Immature natural killer cell (primary cell): ENCODE results near the gene MECR. TPM values are rescaled to one million over a fixed set of nuclear protein-coding genes. Genes with fewer than 3 reads are reported as not detected.
A peak's percentile ranks its signal among the peaks of the same experiment; 100 is the strongest.
"Not testable (repeated sequence)": the region's sequence is repeated elsewhere in the genome, so short reads cannot be mapped to it uniquely, and the experiment has no call there.

Experiments
- DNase-seq, 3 donors: peaks; one replicate each; pipeline ENCODE4 v3.0.0; 2022; ENCODE audit warnings: mixed read lengths in 1 of 3
- H3K27ac Mint-ChIP-seq, 6 donors: one replicate each; pipeline ENCODE4 v1.8.0; 2020; ENCODE audit warnings: mixed read lengths in 6 of 6, mild to moderate bottlenecking in 5 of 6, inconsistent platforms in 4 of 6, moderate library complexity in 3 of 6
- H3K27me3 Mint-ChIP-seq, 3 donors: one replicate each; pipeline ENCODE4 v1.8.0; 2020 to 2021; ENCODE audit warnings: low read depth in 3 of 3, mild to moderate bottlenecking in 3 of 3, mixed read lengths in 3 of 3, moderate library complexity in 3 of 3, inconsistent platforms in 1 of 3
- H3K36me3 Mint-ChIP-seq, 3 donors: one replicate each; pipeline ENCODE4 v1.8.0; 2020; ENCODE audit warnings: mixed read lengths in 3 of 3, inconsistent platforms in 2 of 3, mild to moderate bottlenecking in 2 of 3
- H3K4me1 Mint-ChIP-seq, 2 donors: one replicate each; pipeline ENCODE4 v1.8.0; 2020; ENCODE audit warnings: inconsistent platforms in 2 of 2, mild to moderate bottlenecking in 2 of 2, mixed read lengths in 2 of 2, moderate library complexity in 1 of 2
- H3K4me3 Mint-ChIP-seq, 5 donors: one replicate each; pipeline ENCODE4 v1.8.0; 2020; ENCODE audit warnings: mild to moderate bottlenecking in 5 of 5, mixed read lengths in 5 of 5, inconsistent platforms in 3 of 5, moderate library complexity in 3 of 5
- H3K9me3 Mint-ChIP-seq, 6 donors: one replicate each; pipeline ENCODE4 v1.8.0; 2020; ENCODE audit warnings: mild to moderate bottlenecking in 6 of 6, mixed read lengths in 6 of 6, inconsistent platforms in 4 of 6, moderate library complexity in 3 of 6
- polyA plus RNA-seq, 3 donors: library from polyadenylated mRNA; unstranded; fragments of 300-500 nt; fragmentation: Illumina TruSeq; gene quantifications; one replicate each; pipeline ENCODE4 v1.2.3, GENCODE V29; 2021

The MECR gene
- polyA plus RNA-seq, 3 donors from 2014 or later, result 6.5 to 14.0 (median 11.3) TPM

DNA sequence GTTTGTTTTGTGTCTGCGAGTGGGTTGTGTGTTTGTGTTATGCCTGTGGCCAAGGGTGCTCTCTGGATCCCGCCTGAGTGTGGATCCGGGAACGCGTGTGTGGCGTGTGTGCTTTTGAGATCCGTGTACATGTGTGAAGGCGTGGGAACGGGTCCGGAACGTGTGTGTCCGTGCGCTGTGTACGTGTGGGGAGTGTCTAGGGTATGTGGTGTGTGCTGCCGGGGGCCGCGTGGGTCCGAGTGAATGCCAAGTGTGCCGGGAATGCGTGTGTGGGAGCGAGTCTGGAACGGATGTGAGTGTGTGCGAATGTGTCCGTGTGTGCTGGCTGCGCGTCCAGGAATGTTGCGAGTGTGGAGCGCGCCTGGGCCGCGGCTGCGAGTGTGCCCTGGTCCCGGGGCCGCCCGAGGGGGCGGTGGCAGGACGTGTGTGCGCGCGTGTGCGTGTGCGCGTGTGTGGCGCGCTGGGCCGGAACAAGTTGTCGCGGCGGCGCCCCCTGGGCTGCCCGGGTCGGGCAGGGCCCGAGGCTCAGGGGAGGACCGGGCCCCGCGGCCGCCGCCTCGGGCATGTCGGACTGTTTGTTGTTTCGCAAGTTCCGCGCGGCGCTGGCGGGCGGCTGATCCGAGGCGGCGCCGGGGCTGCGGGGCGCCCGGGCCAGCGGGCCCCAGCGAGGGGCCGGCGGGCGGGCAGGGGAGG lies 6.5 kb upstream of the MECR start:
- Mint-ChIP-seq H3K36me3 (peaks cover 0 to 6% (median 3%) of the 10 kb centered on the region in 3 donors), H3K4me1 (peaks cover 17 to 27% of the 10 kb centered on the region in 2 donors), H3K27me3 (peaks cover 13 to 33% (median 32%) of the 10 kb centered on the region in 3 donors), H3K9me3 (peaks cover 0 to 6% (median 0%) of the 10 kb centered on the region in 6 donors), H3K27ac (peak overlapping the region in 2 of 6 donors; percentile 29 to 74), H3K4me3 (peak overlapping the region; percentile 81 to 97 (median 84))
- no peak for DNase-seq

DNA sequence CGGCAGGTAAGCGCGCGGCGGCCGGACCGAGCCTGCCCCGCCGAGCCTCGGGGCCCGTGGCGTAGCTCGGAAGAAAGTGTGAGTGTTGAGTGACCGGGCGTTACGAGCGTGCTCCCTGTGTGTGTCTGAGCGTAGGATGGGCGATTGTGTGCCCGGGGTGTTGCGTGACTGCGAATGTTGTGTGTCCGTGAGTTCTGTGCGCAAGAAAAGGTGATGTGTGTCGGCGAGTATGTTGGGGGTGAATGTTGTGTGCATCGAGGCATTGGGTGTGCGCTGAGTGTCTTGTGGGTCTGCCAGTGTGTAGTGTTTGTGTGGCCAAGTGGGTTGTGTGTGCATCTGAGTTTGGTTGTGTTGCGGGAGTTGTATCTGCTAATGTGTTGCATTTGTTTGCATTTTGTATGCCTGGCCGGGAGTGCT lies 6.0 kb upstream of the MECR start:
- Mint-ChIP-seq H3K4me3 (peak overlapping the region; percentile 81 to 97 (median 84)), H3K27me3 (peaks cover 13 to 33% (median 30%) of the 10 kb centered on the region in 3 donors), H3K27ac (peak overlapping the region in 5 of 6 donors; percentile 1 to 74 (median 29)), H3K4me1 (peaks cover 17 to 28% of the 10 kb centered on the region in 2 donors), H3K36me3 (peaks cover 0 to 6% (median 3%) of the 10 kb centered on the region in 3 donors), H3K9me3 (peaks cover 0 to 6% (median 0%) of the 10 kb centered on the region in 6 donors)
- DNase-seq, result no peak

DNA sequence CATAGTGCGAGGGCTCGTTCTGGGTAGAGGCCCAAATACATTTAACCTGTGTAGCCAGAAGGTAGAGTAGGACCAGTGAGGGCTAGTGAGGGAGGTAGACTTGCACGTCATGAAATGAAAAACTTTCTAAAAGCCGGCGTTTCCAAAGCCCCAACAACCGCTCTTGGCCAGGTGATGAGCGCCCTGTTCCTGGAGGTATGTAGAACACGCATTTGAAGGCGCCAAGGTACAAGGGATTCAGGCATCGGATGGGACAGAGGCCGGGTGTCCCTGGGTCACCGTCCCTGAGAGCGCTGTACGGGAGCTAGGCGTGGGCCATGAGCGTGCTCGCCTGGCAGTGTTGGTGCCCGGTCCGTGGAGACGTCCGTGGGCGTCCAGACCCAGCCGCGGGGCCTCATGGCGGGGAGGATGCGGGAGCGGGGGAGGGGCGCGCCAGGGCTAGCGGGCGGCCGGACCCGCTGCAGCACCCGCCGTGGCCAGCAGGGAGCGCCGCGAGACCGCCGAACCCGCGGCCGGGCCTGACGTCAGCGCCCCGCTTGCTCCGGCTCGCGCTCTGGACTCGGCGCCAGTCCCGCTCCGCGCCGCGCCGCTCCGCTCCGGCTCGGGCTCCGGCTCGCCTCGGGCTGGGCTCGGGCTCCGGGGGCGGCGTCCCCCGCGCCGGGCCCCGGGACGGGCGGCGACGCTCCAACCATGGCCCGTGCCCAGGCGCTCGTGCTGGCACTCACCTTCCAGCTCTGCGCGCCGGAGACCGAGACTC lies 5.4 kb upstream of the MECR start, which contains the start of gene PTPRU:
Gene PTPRU (plus strand): TSS at position 568 of the 757 bp plus-strand sequence. CDS start 123 bp downstream, at position 691.
- peak; percentile 78 to 79 (median 78) for DNase-seq
- Mint-ChIP-seq H3K36me3 (peaks cover 0 to 6% (median 3%) of the 10 kb centered on the region in 3 donors), H3K9me3 (peaks cover 0 to 6% (median 0%) of the 10 kb centered on the region in 6 donors), H3K4me3 (peak within 1 kb of the TSS; percentile 81 to 97 (median 84)), H3K27me3 (peaks cover 13 to 31% (median 30%) of the 10 kb centered on the region in 3 donors), H3K4me1 (peaks cover 21 to 34% of the 10 kb centered on the region in 2 donors), H3K27ac (peak within 1 kb of the TSS in 5 of 6 donors; percentile 1 to 77 (median 38))

DNA sequence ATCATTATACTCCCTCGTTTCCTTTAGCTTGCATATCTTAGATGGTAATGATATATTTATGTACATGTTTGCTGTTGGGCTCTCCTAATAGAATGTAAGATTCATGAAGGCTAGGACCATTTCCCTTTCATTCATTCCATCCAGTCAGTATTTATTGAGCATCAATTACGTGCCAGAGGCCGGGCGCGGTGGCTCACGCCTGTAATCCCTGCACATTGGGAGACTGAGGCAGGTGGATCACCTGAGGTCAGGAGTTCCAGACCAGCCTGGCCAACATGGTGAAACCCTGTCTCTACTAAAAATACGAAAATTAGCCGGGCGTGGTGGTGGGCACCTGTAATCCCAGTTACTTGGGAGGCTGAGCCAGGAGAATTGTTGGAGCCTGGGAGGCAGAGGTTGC lies 4.1 kb upstream of the MECR start:
- H3K36me3 Mint-ChIP-seq, result not testable (repeated sequence)
- Mint-ChIP-seq H3K27me3 (peaks cover 16 to 36% (median 35%) of the 10 kb centered on the region in 3 donors), H3K27ac (peak overlapping the region in 1 of 6 donors; percentile 33)

DNA sequence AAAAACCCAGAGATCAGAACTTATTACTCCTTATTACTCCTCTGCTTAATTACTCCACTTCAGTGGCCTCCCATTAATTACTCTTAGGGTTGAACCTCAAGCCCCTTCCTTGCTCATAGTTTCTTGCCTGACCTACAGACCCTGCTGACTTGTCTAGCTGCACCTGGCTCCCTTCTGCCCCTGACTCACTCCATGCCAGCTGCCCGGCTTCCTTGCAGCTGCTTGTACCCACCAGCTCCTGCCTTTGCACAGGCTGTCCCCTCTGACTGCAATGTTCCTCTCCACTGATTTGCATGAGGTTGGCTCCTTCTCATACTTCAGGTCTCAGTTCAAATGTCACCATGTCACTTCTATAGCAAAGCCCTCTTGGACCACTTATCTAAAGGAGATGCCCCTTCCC lies 3.7 kb upstream of the MECR start:
- H3K27ac Mint-ChIP-seq, result peak overlapping the region in 1 of 6 donors; percentile 33
- peaks cover 37 to 51% of the 10 kb centered on the region in 2 donors for H3K4me1 Mint-ChIP-seq
- no peak for DNase-seq
- peaks cover 16 to 33% (median 33%) of the 10 kb centered on the region in 3 donors for H3K27me3 Mint-ChIP-seq
- H3K9me3 Mint-ChIP-seq, result peaks cover 0 to 6% (median 0%) of the 10 kb centered on the region in 6 donors
- no peak overlapping the region for H3K4me3 Mint-ChIP-seq
- peaks cover 0 to 6% (median 3%) of the 10 kb centered on the region in 3 donors for H3K36me3 Mint-ChIP-seq

More for the DNA sequence above, 4.1 kb upstream of the MECR start:
- not testable (repeated sequence) for H3K9me3 Mint-ChIP-seq, DNase-seq
- H3K4me1 Mint-ChIP-seq, result peaks cover 33 to 46% of the 10 kb centered on the region in 2 donors
- H3K4me3 Mint-ChIP-seq, result peak overlapping the region in 1 of 5 donors; percentile 46

DNA sequence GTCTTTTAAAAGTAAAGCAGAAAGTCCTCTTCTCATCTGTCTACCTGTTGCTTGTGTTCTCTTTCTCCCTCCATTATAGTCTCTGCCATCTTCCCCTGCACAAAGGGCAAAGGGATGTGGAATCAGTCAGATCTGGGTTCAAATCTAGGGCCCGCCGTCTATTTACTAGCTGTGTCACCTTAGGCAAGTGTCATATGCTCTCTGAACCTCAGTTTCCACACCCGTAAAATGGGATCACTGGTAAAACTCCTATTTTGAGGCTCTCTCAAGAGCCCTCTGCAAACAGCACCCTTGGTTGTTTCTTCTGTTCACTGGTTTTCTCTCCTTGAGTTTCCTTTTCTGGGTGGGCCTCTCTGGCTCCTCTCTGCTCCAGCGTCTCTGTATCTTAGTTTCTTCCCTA lies 3.0 kb upstream of the MECR start:
- Mint-ChIP-seq H3K4me1 (peaks cover 36 to 47% of the 10 kb centered on the region in 2 donors), H3K36me3 (peaks cover 0 to 6% (median 3%) of the 10 kb centered on the region in 3 donors), H3K9me3 (peaks cover 0 to 6% (median 0%) of the 10 kb centered on the region in 6 donors), H3K27me3 (peaks cover 15 to 27% (median 26%) of the 10 kb centered on the region in 3 donors), H3K27ac (no peak overlapping the region), H3K4me3 (no peak overlapping the region)
- no peak for DNase-seq

DNA sequence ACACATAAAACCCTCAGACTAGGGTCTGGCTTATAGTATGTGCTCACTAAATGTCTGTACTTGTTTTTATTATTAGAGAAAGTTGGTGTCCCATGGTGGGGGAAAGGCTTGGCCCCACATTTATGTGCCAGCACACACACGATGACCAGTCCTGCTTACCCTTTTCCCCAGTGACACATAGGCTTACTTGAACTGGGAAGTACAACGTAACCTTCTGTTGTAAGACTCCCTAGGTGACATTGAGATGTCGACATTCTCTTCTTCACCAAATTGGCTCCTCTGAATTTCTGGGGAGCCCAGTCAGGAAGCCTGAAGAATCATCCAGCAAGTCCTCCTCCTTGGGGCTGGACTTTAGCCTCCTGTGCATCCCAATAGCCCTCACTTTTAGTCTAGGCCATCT lies 1.7 kb upstream of the MECR start:
- H3K4me1 Mint-ChIP-seq, result peaks cover 32 to 39% of the 10 kb centered on the region in 2 donors
- peaks cover 13 to 24% (median 21%) of the 10 kb centered on the region in 3 donors for H3K27me3 Mint-ChIP-seq
- peaks cover 0 to 6% (median 0%) of the 10 kb centered on the region in 6 donors for H3K9me3 Mint-ChIP-seq
- peak overlapping the region in 1 of 6 donors; percentile 52 for H3K27ac Mint-ChIP-seq
- DNase-seq, result no peak
- peaks cover 0 to 6% (median 3%) of the 10 kb centered on the region in 3 donors for H3K36me3 Mint-ChIP-seq
- no peak overlapping the region for H3K4me3 Mint-ChIP-seq

DNA sequence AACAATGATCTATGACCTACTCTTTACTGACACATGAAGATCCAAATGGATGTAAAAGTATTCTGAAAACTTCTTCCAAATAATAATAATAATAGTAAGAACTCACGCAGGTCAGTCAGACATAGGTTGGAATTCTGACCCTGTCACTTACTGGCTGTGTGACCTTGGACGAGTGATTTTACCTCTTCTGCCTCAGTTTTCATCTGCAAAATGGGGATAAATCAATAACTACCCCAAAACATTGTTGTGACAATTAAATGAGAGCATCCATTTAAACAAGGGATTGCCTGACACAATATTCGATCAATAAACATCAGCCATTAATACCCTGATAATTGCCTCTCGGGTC lies 556 bp downstream of the MECR start:
- peaks cover 4 to 15% (median 10%) of the 10 kb centered on the region in 3 donors for H3K27me3 Mint-ChIP-seq
- no peak for DNase-seq
- no peaks in the 10 kb centered on the region for H3K9me3 Mint-ChIP-seq
- peak overlapping the region; percentile 93 to 99 (median 96) for H3K27ac Mint-ChIP-seq
- peaks cover 20 to 24% of the 10 kb centered on the region in 2 donors for H3K4me1 Mint-ChIP-seq
- peak overlapping the region; percentile 93 to 99 (median 95) for H3K4me3 Mint-ChIP-seq
- H3K36me3 Mint-ChIP-seq, result no peaks in the 10 kb centered on the region

DNA sequence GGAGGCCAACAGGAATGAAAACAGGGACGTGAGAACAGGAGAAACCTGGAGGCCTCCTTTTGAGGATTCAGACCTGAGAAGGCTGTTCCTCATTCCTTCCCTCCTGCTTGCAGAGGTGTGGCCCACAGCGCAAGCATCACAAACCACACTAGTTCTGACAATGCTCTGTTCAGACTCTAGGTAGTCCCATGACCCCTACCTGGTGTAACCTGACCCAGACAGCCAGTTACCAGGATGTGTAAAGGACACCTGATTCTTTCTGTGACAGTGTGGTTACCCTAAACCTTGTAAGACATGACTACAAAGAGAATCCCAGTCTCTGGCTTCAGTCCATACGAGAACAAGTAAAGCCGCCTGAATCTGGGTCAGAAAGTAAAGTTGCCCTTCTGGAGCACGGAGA lies 3.2 kb downstream of the MECR start:
- H3K36me3 Mint-ChIP-seq, result no peaks in the 10 kb centered on the region
- H3K9me3 Mint-ChIP-seq, result no peaks in the 10 kb centered on the region

DNA sequence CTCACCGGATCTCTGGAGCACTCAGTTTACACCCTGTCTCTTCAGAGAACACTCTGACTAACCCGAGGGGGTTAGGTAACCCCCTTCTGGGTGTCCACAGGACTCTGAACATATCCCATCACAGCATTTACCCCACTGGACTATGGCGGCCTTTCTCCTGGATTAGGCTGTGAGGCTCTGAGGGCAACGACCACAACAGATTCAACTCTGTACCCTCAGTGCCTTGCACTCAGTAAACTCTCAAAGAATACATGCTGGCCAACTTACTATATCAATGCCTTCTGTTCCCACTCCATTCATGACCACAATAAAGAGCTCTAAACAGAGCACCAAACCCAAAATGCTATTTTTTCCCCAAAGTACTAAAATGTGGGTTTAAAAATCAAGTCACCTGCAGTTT lies 5.4 kb downstream of the MECR start:
- no peak for DNase-seq
- Mint-ChIP-seq H3K9me3 (no peaks in the 10 kb centered on the region), H3K36me3 (peaks cover 0 to 4% (median 0%) of the 10 kb centered on the region in 3 donors), H3K27me3 (peaks cover under 1 to 5% (median 4%) of the 10 kb centered on the region in 3 donors), H3K27ac (no peak overlapping the region), H3K4me3 (no peak overlapping the region), H3K4me1 (peaks cover 9% of the 10 kb centered on the region in 2 donors)

More for the DNA sequence above, 3.2 kb downstream of the MECR start:
- no peak for DNase-seq
- Mint-ChIP-seq H3K4me3 (no peak overlapping the region), H3K27me3 (peaks cover 8 to 11% (median 9%) of the 10 kb centered on the region in 3 donors), H3K27ac (no peak overlapping the region), H3K4me1 (peaks cover 20 to 24% of the 10 kb centered on the region in 2 donors)

DNA sequence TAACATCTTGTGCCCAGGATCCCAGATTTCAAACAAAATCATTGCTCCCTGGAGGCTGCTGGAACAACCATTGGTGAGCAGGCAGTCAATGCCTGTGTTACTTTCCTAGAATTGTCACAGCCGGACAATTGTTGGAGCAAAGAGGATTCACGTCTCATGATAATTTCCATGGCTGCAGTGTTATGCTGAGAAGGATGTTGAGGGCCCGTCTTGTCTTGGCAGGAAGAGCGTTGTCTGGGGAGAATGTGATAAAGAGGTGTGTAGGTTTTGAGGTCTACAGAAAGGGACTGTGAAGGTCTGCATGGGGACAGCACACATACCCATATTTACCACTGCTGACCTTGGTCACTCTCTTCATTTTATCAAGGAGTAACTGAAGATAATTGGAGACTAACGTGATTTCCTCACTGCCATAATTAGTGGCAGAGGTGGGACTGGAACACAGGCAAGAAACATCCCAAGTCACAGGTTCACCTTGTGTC lies 6.3 kb downstream of the MECR start:
- Mint-ChIP-seq H3K4me3 (no peak overlapping the region), H3K4me1 (no peaks in the 10 kb centered on the region), H3K9me3 (no peaks in the 10 kb centered on the region), H3K27ac (no peak overlapping the region), H3K36me3 (peaks cover 0 to 4% (median 2%) of the 10 kb centered on the region in 3 donors), H3K27me3 (peaks cover 0 to 5% (median 2%) of the 10 kb centered on the region in 3 donors)
- no peak for DNase-seq

DNA sequence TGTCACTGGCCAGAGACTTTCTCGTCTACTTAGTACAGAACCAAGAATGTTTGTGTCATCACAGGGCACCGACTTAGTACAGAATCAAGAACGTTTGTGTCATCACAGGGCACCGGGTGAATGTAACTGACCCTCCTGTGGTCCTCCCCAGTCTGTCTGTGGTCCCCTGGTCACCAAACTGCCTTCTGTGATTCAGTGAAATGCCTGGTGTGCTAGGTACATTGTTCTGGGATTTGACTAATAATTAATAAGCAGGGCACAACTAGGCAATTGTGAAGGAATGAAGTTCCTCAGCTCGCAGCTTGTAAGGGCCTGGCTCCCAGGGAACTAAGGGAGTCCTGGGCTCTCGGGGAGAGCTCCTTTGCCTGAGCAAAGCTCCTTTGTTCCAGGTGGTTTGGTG lies 7.2 kb downstream of the MECR start:
- Mint-ChIP-seq H3K27me3 (peaks cover 0 to 5% (median 2%) of the 10 kb centered on the region in 3 donors), H3K36me3 (peaks cover 0 to 6% (median 4%) of the 10 kb centered on the region in 3 donors)

DNA sequence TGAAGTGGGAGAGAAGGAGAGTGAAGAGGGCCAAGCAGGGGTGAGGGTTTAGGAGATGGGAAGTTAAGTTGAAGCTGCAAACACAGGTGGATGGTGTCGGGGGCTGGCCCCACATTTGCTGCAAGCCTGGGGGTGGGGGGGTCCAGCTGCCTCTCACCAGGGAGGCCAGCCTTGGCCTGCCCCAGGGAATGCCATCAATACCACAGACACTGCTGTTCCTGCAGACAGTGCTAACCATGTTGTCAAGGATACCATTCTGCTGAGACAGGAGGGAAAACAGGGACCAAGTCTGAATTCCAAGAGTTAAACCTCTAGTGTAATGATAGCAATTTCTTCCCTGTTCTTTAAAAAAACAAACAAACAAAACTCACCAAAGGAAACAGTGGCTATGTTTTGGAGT lies 8.0 kb downstream of the MECR start:
- H3K4me3 Mint-ChIP-seq, result no peak overlapping the region
- H3K9me3 Mint-ChIP-seq, result no peaks in the 10 kb centered on the region
- no peak overlapping the region for H3K27ac Mint-ChIP-seq
- H3K36me3 Mint-ChIP-seq, result peaks cover 0 to 6% (median 4%) of the 10 kb centered on the region in 3 donors
- peaks cover 0 to 5% (median 0%) of the 10 kb centered on the region in 3 donors for H3K27me3 Mint-ChIP-seq
- H3K4me1 Mint-ChIP-seq, result no peaks in the 10 kb centered on the region
- no peak for DNase-seq

More for the DNA sequence above, 7.2 kb downstream of the MECR start:
- H3K9me3 Mint-ChIP-seq, result no peaks in the 10 kb centered on the region
- H3K4me1 Mint-ChIP-seq, result no peaks in the 10 kb centered on the region
- H3K27ac Mint-ChIP-seq, result no peak overlapping the region
- H3K4me3 Mint-ChIP-seq, result no peak overlapping the region
- DNase-seq, result no peak
